KOPT-K1 (cell line): ENCODE results near the gene TAF6L.
"Not testable (repeated sequence)": the region's sequence is repeated elsewhere in the genome, so short reads cannot be mapped to it uniquely, and the experiment has no call there.

Experiments used
- H3K27ac ChIP-seq: fragments of 200-600 bp; sonication (generic); 2 replicates; pipeline ENCODE4 v1.5.1; 2016; ENCODE audit warnings: antibody characterized with exemption, mild to moderate bottlenecking, low read depth, low read length; ENCODE audit not compliant: poor library complexity, severe bottlenecking
- H3K36me3 ChIP-seq: fragments of 200-600 bp; sonication (generic); 2 replicates; pipeline ENCODE4 v1.5.1; 2017; ENCODE audit warnings: antibody characterized with exemption, mild to moderate bottlenecking, low read length, moderate library complexity; ENCODE audit not compliant: insufficient read depth
- H3K9me3 ChIP-seq: fragments of 200-600 bp; sonication (generic); 2 replicates; pipeline ENCODE4 v1.5.1; 2017; ENCODE audit warnings: antibody characterized with exemption, low read length, mild to moderate bottlenecking; ENCODE audit not compliant: insufficient read depth, poor library complexity, severe bottlenecking

The TAF6L gene

GRCh38 chr11:62752177-62752785, 18.9 kb upstream of the TAF6L start:
- Histone ChIP-seq H3K9me3 (no peaks in the 10 kb centered on the region), H3K36me3 (peaks cover 26% of the 10 kb centered on the region), H3K27ac (no peak overlapping the region)

- peaks cover 26% of the 10 kb centered on the region for H3K36me3 ChIP-seq
- peak overlapping the region; percentile 84 for H3K27ac ChIP-seq
- no peaks in the 10 kb centered on the region for H3K9me3 ChIP-seq
These were observed 18.0 kb upstream of the TAF6L start for GRCh38 chr11:62752994-62753735.

- Histone ChIP-seq H3K9me3 (no peaks in the 10 kb centered on the region), H3K36me3 (peaks cover 21% of the 10 kb centered on the region)
These were observed 17.2 kb upstream of the TAF6L start, which contains the start of gene ZBTB3 for GRCh38 chr11:62753736-62754603. ZBTB3 (minus strand) TSS chr11:62754160; CDS start chr11:62753664, 496 bp downstream.

GRCh38 chr11:62755086-62755615, 16.0 kb upstream of the TAF6L start:
- H3K9me3 ChIP-seq = no peaks in the 10 kb centered on the region
- peaks cover 14% of the 10 kb centered on the region for H3K36me3 ChIP-seq
- no peak overlapping the region for H3K27ac ChIP-seq

More at GRCh38 chr11:62753736-62754603, 17.2 kb upstream of the TAF6L start, which contains the start of gene ZBTB3:
- H3K27ac ChIP-seq = peak within 1 kb of the TSS; percentile 84

GRCh38 chr11:62757846-62758788, 13.1 kb upstream of the TAF6L start:
- 0 out of 2 replicates have a peak, but pooled peaks cover under 1% of the 10 kb centered on the region for H3K36me3 ChIP-seq
- H3K27ac ChIP-seq = no peak overlapping the region
- no peaks in the 10 kb centered on the region for H3K9me3 ChIP-seq

- H3K36me3 ChIP-seq = peaks cover 21% of the 10 kb centered on the region
- H3K9me3 ChIP-seq = not testable (repeated sequence)
- H3K27ac ChIP-seq = peak overlapping the region; percentile 72
These were observed 10.3 kb upstream of the TAF6L start for GRCh38 chr11:62760867-62761227.

GRCh38 chr11:62770778-62771143, 435 bp upstream of the TAF6L start:
- peak overlapping the region; percentile 69 for H3K27ac ChIP-seq
- peaks cover 40% of the 10 kb centered on the region for H3K36me3 ChIP-seq
- no peaks in the 10 kb centered on the region for H3K9me3 ChIP-seq

GRCh38 chr11:62774407-62774806, 3.2 kb downstream of the TAF6L start:
- H3K9me3 ChIP-seq = no peaks in the 10 kb centered on the region
- peaks cover 46% of the 10 kb centered on the region for H3K36me3 ChIP-seq
- no peak overlapping the region for H3K27ac ChIP-seq

- no peak overlapping the region for H3K27ac ChIP-seq
- H3K36me3 ChIP-seq = peaks cover 58% of the 10 kb centered on the region
- no peaks in the 10 kb centered on the region for H3K9me3 ChIP-seq
These were observed 4.5 kb downstream of the TAF6L start for GRCh38 chr11:62775646-62776045.

- Histone ChIP-seq H3K9me3 (no peaks in the 10 kb centered on the region), H3K36me3 (peaks cover 70% of the 10 kb centered on the region), H3K27ac (no peak overlapping the region)
These were observed 6.2 kb downstream of the TAF6L start for GRCh38 chr11:62777389-62777788.

GRCh38 chr11:62778441-62778840, 7.2 kb downstream of the TAF6L start:
- no peak overlapping the region for H3K27ac ChIP-seq
- H3K36me3 ChIP-seq = peaks cover 78% of the 10 kb centered on the region
- no peaks in the 10 kb centered on the region for H3K9me3 ChIP-seq

- Histone ChIP-seq H3K27ac (no peak overlapping the region), H3K36me3 (peaks cover 62% of the 10 kb centered on the region), H3K9me3 (no peaks in the 10 kb centered on the region)
These were observed 11.6 kb downstream of the TAF6L start for GRCh38 chr11:62782753-62783152.

GRCh38 chr11:62786318-62787004, 15.3 kb downstream of the TAF6L start:
- H3K36me3 ChIP-seq = peaks cover 57% of the 10 kb centered on the region
- H3K9me3 ChIP-seq = no peaks in the 10 kb centered on the region

More at GRCh38 chr11:62786318-62787004, 15.3 kb downstream of the TAF6L start:
- H3K27ac ChIP-seq = peak overlapping the region; percentile 91
